ENCODE results near the gene TNFSF12.

GRCh38 chr17:7548585-7549400, at the start of gene TNFSF12:
- TF ChIP-seq, protein P1, sequence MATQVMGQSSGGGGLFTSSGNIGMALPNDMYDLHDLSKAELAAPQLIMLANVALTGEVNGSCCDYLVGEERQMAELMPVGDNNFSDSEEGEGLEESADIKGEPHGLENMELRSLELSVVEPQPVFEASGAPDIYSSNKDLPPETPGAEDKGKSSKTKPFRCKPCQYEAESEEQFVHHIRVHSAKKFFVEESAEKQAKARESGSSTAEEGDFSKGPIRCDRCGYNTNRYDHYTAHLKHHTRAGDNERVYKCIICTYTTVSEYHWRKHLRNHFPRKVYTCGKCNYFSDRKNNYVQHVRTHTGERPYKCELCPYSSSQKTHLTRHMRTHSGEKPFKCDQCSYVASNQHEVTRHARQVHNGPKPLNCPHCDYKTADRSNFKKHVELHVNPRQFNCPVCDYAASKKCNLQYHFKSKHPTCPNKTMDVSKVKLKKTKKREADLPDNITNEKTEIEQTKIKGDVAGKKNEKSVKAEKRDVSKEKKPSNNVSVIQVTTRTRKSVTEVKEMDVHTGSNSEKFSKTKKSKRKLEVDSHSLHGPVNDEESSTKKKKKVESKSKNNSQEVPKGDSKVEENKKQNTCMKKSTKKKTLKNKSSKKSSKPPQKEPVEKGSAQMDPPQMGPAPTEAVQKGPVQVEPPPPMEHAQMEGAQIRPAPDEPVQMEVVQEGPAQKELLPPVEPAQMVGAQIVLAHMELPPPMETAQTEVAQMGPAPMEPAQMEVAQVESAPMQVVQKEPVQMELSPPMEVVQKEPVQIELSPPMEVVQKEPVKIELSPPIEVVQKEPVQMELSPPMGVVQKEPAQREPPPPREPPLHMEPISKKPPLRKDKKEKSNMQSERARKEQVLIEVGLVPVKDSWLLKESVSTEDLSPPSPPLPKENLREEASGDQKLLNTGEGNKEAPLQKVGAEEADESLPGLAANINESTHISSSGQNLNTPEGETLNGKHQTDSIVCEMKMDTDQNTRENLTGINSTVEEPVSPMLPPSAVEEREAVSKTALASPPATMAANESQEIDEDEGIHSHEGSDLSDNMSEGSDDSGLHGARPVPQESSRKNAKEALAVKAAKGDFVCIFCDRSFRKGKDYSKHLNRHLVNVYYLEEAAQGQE (IDR thresholded peaks at IDR 0.05): no peak
- TF ChIP-seq POLR2AphosphoS2 (conservative IDR thresholded peaks at IDR 0.05; ENCODE audit: low read length): no peak
- no peak for TF ChIP-seq RFX5 (IDR thresholded peaks at IDR 0.05)
- no peak for TF ChIP-seq KDM1A (IDR thresholded peaks at IDR 0.05; ENCODE audit: low read depth)

All from A549 (cell line).